Kidney glomerular epithelial cell (primary cell): ENCODE measurements around the gene FHIT.
A peak's percentile ranks its signal among the peaks of the same experiment; 100 is the strongest.
"Not testable (repeated sequence)": the region's sequence is repeated elsewhere in the genome, so short reads cannot be mapped to it uniquely, and the experiment has no call there.

ENCODE experiments used
- DNase-seq: peaks from one replicate; lab custom pipeline; 2025; lab: John Stamatoyannopoulos, UW

FHIT gene

GRCh38 chr3:61057464-61057863 lies 193.8 kb downstream of the FHIT start:
- peak; percentile 19 for DNase-seq

GRCh38 chr3:61055447-61055846 lies 195.8 kb downstream of the FHIT start:
- no peak for DNase-seq

- DNase-seq, result no peak
Measured at GRCh38 chr3:61053781-61054496, 197.3 kb downstream of the FHIT start.

- peak; percentile 23 for DNase-seq
Measured at GRCh38 chr3:61052851-61053250, 198.4 kb downstream of the FHIT start.

- DNase-seq, result no peak
Measured at GRCh38 chr3:61051666-61052065, 199.6 kb downstream of the FHIT start.

- DNase-seq, result not testable (repeated sequence)
Measured at GRCh38 chr3:61045169-61045568, 206.1 kb downstream of the FHIT start.

GRCh38 chr3:61043156-61043555 lies 208.1 kb downstream of the FHIT start:
- no peak for DNase-seq

- no peak for DNase-seq
Measured at GRCh38 chr3:61040618-61041017, 210.6 kb downstream of the FHIT start.

- DNase-seq, result no peak
Measured at GRCh38 chr3:61035573-61035972, 215.7 kb downstream of the FHIT start.

GRCh38 chr3:61032991-61033390 lies 218.3 kb downstream of the FHIT start:
- DNase-seq, result no peak

- no peak for DNase-seq
Measured at GRCh38 chr3:61031503-61031902, 219.7 kb downstream of the FHIT start.

GRCh38 chr3:61030469-61031035 lies 220.7 kb downstream of the FHIT start:
- peak; percentile 50 for DNase-seq

- DNase-seq, result no peak
Measured at GRCh38 chr3:61029194-61029593, 222.1 kb downstream of the FHIT start.

GRCh38 chr3:61018807-61019206 lies 232.4 kb downstream of the FHIT start:
- DNase-seq, result no peak

- not testable (repeated sequence) for DNase-seq
Measured at GRCh38 chr3:61017028-61017427, 234.2 kb downstream of the FHIT start.

GRCh38 chr3:61015859-61016258 lies 235.4 kb downstream of the FHIT start:
- no peak for DNase-seq

- no peak for DNase-seq
Measured at GRCh38 chr3:61015408-61015807, 235.8 kb downstream of the FHIT start.

GRCh38 chr3:61008998-61009380 lies 242.3 kb downstream of the FHIT start:
- DNase-seq, result no peak

GRCh38 chr3:61008153-61008997 lies 242.9 kb downstream of the FHIT start:
- no peak for DNase-seq

GRCh38 chr3:61005591-61005990 lies 245.7 kb downstream of the FHIT start:
- no peak for DNase-seq

- no peak for DNase-seq
Measured at GRCh38 chr3:60998858-60999257, 252.4 kb downstream of the FHIT start.

GRCh38 chr3:60992395-60992794 lies 258.9 kb downstream of the FHIT start:
- DNase-seq, result no peak

GRCh38 chr3:60990442-60990730 lies 260.9 kb downstream of the FHIT start:
- DNase-seq, result no peak
